H1 (cell line): ENCODE data around the gene TMTC2. TPM values are rescaled to one million over a fixed set of nuclear protein-coding genes. Genes with fewer than 3 reads are reported as not detected.

ENCODE experiments used
- CTCF ChIA-PET: fragments of 300-600 bp; sonication (Branson Sonifier 250); formaldehyde crosslinking; loops from one replicate; lab custom pipeline; 2021; ENCODE audit not compliant: partially characterized antibody; lab: Charles Lee
- POLR2A ChIA-PET: fragments of 300-600 bp; sonication (Branson Sonifier 250); formaldehyde crosslinking; loops from one replicate; lab custom pipeline; 2021; ENCODE audit warnings: inconsistent platforms; ENCODE audit not compliant: partially characterized antibody; lab: Charles Lee
- DNase-seq, 2 experiments: peaks; one replicate each; pipeline versions ENCODE4 v3.0.0 to v3.0.0-alpha.2; 2010 to 2022; ENCODE audit warnings: low spot score in 2 of 2, low read depth in 1 of 2, mixed read lengths in 1 of 2
- FAIRE-seq: peaks from 2 replicates; lab custom pipeline; 2011; peaks lifted over from hg19 to GRCh38; lab: Jason Lieb, UNC
- H2AFZ ChIP-seq: 2 replicates; pipeline ENCODE4 v1.8.1; 2012; ENCODE audit warnings: low read length, inconsistent platforms
- H2AK5ac ChIP-seq: 2 replicates; pipeline ENCODE4 v1.6.1; 2013; ENCODE audit warnings: low read depth, low read length
- H2BK120ac ChIP-seq: replicated peaks from 2 replicates; pipeline ENCODE3; 2013; ENCODE audit warnings: low read depth, low read length, inconsistent platforms
- H2BK12ac ChIP-seq: 2 replicates; pipeline ENCODE4 v1.6.1; 2013; ENCODE audit warnings: low read depth, low read length
- H2BK15ac ChIP-seq: 2 replicates; pipeline ENCODE4 v1.6.1; 2013; ENCODE audit warnings: low read length
- H2BK20ac ChIP-seq: 2 replicates; pipeline ENCODE4 v1.6.1; 2013; ENCODE audit warnings: low read length
- H2BK5ac ChIP-seq: 2 replicates; pipeline ENCODE4 v1.6.1; 2013; ENCODE audit warnings: low read depth, low read length
- H3K14ac ChIP-seq: 2 replicates; pipeline ENCODE4 v1.6.1; 2013; ENCODE audit warnings: inconsistent platforms; ENCODE audit not compliant: insufficient read length
- H3K18ac ChIP-seq: 2 replicates; pipeline ENCODE4 v1.6.1; 2013; ENCODE audit warnings: low read length; ENCODE audit errors: extremely low read depth
- H3K23ac ChIP-seq: 2 replicates; pipeline ENCODE4 v1.6.1; 2013; ENCODE audit warnings: inconsistent platforms; ENCODE audit not compliant: insufficient read length
- H3K23me2 ChIP-seq: 2 replicates; pipeline ENCODE4 v1.6.1; 2013; ENCODE audit warnings: low read depth, low read length
- H3K27ac ChIP-seq: 2 replicates; pipeline ENCODE4 v1.6.1; 2011; ENCODE audit warnings: low read depth, low read length, inconsistent platforms
- H3K27me3 ChIP-seq, 4 experiments: replicated peaks in 1 of 4; 1 replicate in 1 of 4; 2 replicates in 3 of 4; pipeline versions ENCODE4 v1.6.1 to v1.8.1; 2011 to 2013; ENCODE audit warnings: low read length in 3 of 4, mild to moderate bottlenecking in 3 of 4, inconsistent platforms in 2 of 4, mixed read lengths in 2 of 4, moderate library complexity in 1 of 4; ENCODE audit not compliant: control insufficient read depth in 3 of 4, insufficient read depth in 3 of 4; ENCODE audit errors: extremely low read depth in 1 of 4
- H3K36me3 ChIP-seq, 4 experiments: 2 replicates each; pipeline versions ENCODE4 v1.6.1 to v1.8.1; 2011 to 2013; ENCODE audit warnings: mild to moderate bottlenecking in 4 of 4, low read length in 3 of 4, moderate library complexity in 2 of 4, control low read depth in 1 of 4, inconsistent platforms in 1 of 4; ENCODE audit not compliant: insufficient read depth in 4 of 4, control insufficient read depth in 2 of 4
- H3K4ac ChIP-seq: replicated peaks from 2 replicates; pipeline ENCODE3; 2013; ENCODE audit warnings: low read length, low read depth, mixed read lengths, inconsistent platforms; ENCODE audit not compliant: insufficient read length
- H3K4me1 ChIP-seq, 4 experiments: replicated peaks in 1 of 4; 1 replicate in 1 of 4; 2 replicates in 3 of 4; pipeline versions ENCODE4 v1.6.1 to v1.8.1; 2011 to 2013; ENCODE audit warnings: low read length in 3 of 4, inconsistent platforms in 2 of 4, mixed read lengths in 1 of 4; ENCODE audit not compliant: insufficient read depth in 4 of 4, control insufficient read depth in 3 of 4
- H3K4me2 ChIP-seq, 2 experiments: 2 replicates each; pipeline versions ENCODE4 v1.6.1 to v1.8.1; 2011 to 2013; ENCODE audit warnings: low read depth in 2 of 2, low read length in 2 of 2, control low read depth in 1 of 2, inconsistent platforms in 1 of 2, mild to moderate bottlenecking in 1 of 2; ENCODE audit not compliant: insufficient read depth in 1 of 2
- H3K4me3 ChIP-seq, 4 experiments: fragments of 200-600, 300-600 bp in 1 of 4; sonication (generic), shearing (Covaris generic), sonication (Bioruptor Twin) in 1 of 4; 2 replicates each; pipeline versions ENCODE4 v1.5.1 to v1.8.1; 2011 to 2016; ENCODE audit warnings: low read length in 4 of 4, low read depth in 3 of 4, control low read depth in 2 of 4, inconsistent platforms in 2 of 4, mild to moderate bottlenecking in 2 of 4, mixed read lengths in 1 of 4, moderate library complexity in 1 of 4; ENCODE audit not compliant: insufficient read depth in 2 of 4; ENCODE audit errors: extremely low read depth in 1 of 4
- H3K56ac ChIP-seq: replicated peaks from 2 replicates; pipeline ENCODE3; 2013; ENCODE audit warnings: low read depth, mild to moderate bottlenecking, mixed read lengths, low read length, inconsistent platforms; ENCODE audit not compliant: insufficient read length
- H3K79me1 ChIP-seq: 2 replicates; pipeline ENCODE4 v1.6.1; 2013; ENCODE audit warnings: low read depth, low read length, control low read depth
- H3K79me2 ChIP-seq, 2 experiments: 2 replicates each; pipeline versions ENCODE4 v1.6.1 to v1.8.1; 2012 to 2013; ENCODE audit warnings: low read length in 2 of 2, mild to moderate bottlenecking in 2 of 2, inconsistent platforms in 1 of 2; ENCODE audit not compliant: insufficient read depth in 2 of 2, control insufficient read depth in 1 of 2
- H3K9ac ChIP-seq, 4 experiments: replicated peaks in 1 of 4; 1 replicate in 1 of 4; 2 replicates in 3 of 4; pipeline versions ENCODE4 v1.6.1 to v1.8.1; 2011 to 2013; ENCODE audit warnings: low read depth in 3 of 4, low read length in 3 of 4, control low read depth in 2 of 4, mild to moderate bottlenecking in 2 of 4, moderate library complexity in 2 of 4, inconsistent platforms in 1 of 4; ENCODE audit errors: extremely low read depth in 1 of 4
- H3K9me3 ChIP-seq, 2 experiments: 2 replicates each; pipeline versions ENCODE4 v1.6.1 to v1.8.1; 2012 to 2013; ENCODE audit warnings: mild to moderate bottlenecking in 2 of 2, moderate library complexity in 2 of 2, control low read depth in 1 of 2, inconsistent platforms in 1 of 2, low read depth in 1 of 2, low read length in 1 of 2, mixed read lengths in 1 of 2; ENCODE audit not compliant: insufficient read depth in 2 of 2
- H4K20me1 ChIP-seq, 2 experiments: replicated peaks in 1 of 2; 2 replicates each; pipeline versions ENCODE3 to v1.8.1; 2011 to 2013; ENCODE audit warnings: inconsistent platforms in 2 of 2, low read length in 2 of 2, mild to moderate bottlenecking in 1 of 2; ENCODE audit not compliant: insufficient read depth in 2 of 2, control insufficient read depth in 1 of 2
- H4K5ac ChIP-seq: 2 replicates; pipeline ENCODE4 v1.6.1; 2013; ENCODE audit warnings: low read length, low read depth, mixed read lengths, inconsistent platforms; ENCODE audit not compliant: insufficient read length
- H4K8ac ChIP-seq: 2 replicates; pipeline ENCODE4 v1.8.0; 2013; ENCODE audit warnings: mild to moderate bottlenecking, moderate library complexity, low read length, inconsistent platforms; ENCODE audit not compliant: insufficient read depth; ENCODE audit errors: extremely low read depth
- H4K91ac ChIP-seq: replicated peaks from 2 replicates; pipeline ENCODE3; 2013; ENCODE audit warnings: low read length, mixed read lengths, inconsistent platforms; ENCODE audit not compliant: insufficient read length
- POU5F1 ChIP-seq: IDR thresholded peaks from 2 replicates; pipeline ENCODE4 v1.6.1; 2011; ENCODE audit warnings: low read depth, mild to moderate bottlenecking, low read length, moderate library complexity
- RXRA ChIP-seq: IDR thresholded peaks from 2 replicates; pipeline ENCODE4 v1.6.1; 2011; ENCODE audit warnings: low read depth, mild to moderate bottlenecking, low read length, moderate library complexity; ENCODE audit not compliant: insufficient read depth
- USF2 ChIP-seq: IDR thresholded peaks from 2 replicates; pipeline ENCODE4 v1.6.1; 2011; ENCODE audit warnings: low read length, improper control_type of control experiment
- polyA plus RNA-seq, 7 experiments: library from polyadenylated mRNA; depleted of rRNA in 3 of 7; stranded (reverse) in 5 of 7; unstranded in 2 of 7; fragments of >200 nt in 5 of 7; fragments of 200-250 nt in 2 of 7; gene quantifications; 1 replicate in 5 of 7; 2 replicates in 1 of 7; 4 replicates in 1 of 7; pipeline versions ENCODE4 v1.2.1 to v1.2.3, GENCODE V29; 2011 to 2013; ENCODE audit warnings: missing spikeins in 2 of 7, mixed read lengths in 2 of 7
- total RNA-seq: library from RNA; stranded (reverse); fragmentation: NEBNext Ultra II Directional; extraction: Animal tissue kit (Norgen Biotek cat#: 25700); gene quantifications from 2 replicates; pipeline ENCODE4 v1.2.1, GENCODE V29; 2021

Gene TMTC2
- total and polyA plus RNA-seq, 2 of the 8 experiments (the other 6 are each of a cell fraction or from before 2014, with no cell fraction given): 2.3 to 3.9 TPM

GRCh38 chr12:82789674-82790073 lies 103.0 kb downstream of the TMTC2 start:
- Histone ChIP-seq H3K79me2 (no peaks in the 10 kb centered on the region), H3K56ac (no peak overlapping the region), H2BK5ac (no peak overlapping the region), H3K4ac (no peak overlapping the region), H3K18ac (no peak overlapping the region), H3K9ac (no peak overlapping the region), H2BK12ac (no peak overlapping the region), H4K91ac (no peak overlapping the region), H3K79me1 (no peaks in the 10 kb centered on the region), H2BK120ac (no peak overlapping the region), H3K4me2 (no peak overlapping the region), H3K4me3 (no peak overlapping the region), H2AK5ac (no peak overlapping the region), H3K23me2 (no peaks in the 10 kb centered on the region), H3K4me1 (peaks cover 0 to 17% (median 4%) of the 10 kb centered on the region in 4 experiments; a peak in 4 of 7 replicates), H3K23ac (no peak overlapping the region), H3K9me3 (no peaks in the 10 kb centered on the region), H3K27ac (no peak overlapping the region), H2BK20ac (no peak overlapping the region), H2AFZ (no peak overlapping the region), H3K36me3 (no peaks in the 10 kb centered on the region), H3K27me3 (peaks cover 0 to 1% (median 0%) of the 10 kb centered on the region in 4 experiments; a peak in 1 of 7 replicates), H4K8ac (no peak overlapping the region), H2BK15ac (no peak overlapping the region), H4K20me1 (no peaks in the 10 kb centered on the region), H3K14ac (no peak overlapping the region), H4K5ac (no peak overlapping the region)
- FAIRE-seq (no peak), DNase-seq (no peak)
- ChIA-PET POLR2A (no interaction called here), CTCF (no interaction called here)
- TF ChIP-seq POU5F1 (no peak), RXRA (no peak), USF2 (no peak)
